HTERT RPE-1 (cell line): ENCODE data around the gene OSBPL6.
"Not testable (repeated sequence)": the region's sequence is repeated elsewhere in the genome, so short reads cannot be mapped to it uniquely, and the experiment has no call there.

Source experiments
- in situ Hi-C: fragments of 300-500 bp; cut with MboI; formaldehyde crosslinking; loops from 4 replicates; pipeline ENCODE4 v1.14.3; 2020; ENCODE audit warnings: low sequenced_read_pairs

OSBPL6 gene

DNA sequence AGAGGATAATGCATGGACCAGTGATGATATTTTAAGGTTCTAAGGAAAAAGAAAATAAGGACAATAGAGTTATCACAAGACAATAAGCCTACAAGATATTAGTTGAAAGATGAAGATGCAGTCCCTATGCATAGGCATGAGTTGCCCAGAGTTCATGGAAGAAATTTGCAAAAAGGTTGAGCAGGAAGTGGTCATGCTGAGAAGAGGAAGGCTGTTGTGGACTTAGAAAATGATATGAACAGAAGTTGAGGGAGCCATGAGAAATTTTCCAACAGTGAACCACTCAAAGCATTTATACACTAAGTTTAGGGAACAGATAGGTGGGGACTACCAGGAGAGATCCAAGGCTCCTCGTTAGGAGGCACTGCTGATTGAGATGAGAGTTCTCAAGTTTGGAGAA is 3.5 kb downstream of the OSBPL6 start:
- in situ Hi-C loops, result no loop called here

GRCh38 chr2:178198441-178198840 is 4.1 kb downstream of the OSBPL6 start:
- in situ Hi-C loops, result not testable (repeated sequence)

DNA sequence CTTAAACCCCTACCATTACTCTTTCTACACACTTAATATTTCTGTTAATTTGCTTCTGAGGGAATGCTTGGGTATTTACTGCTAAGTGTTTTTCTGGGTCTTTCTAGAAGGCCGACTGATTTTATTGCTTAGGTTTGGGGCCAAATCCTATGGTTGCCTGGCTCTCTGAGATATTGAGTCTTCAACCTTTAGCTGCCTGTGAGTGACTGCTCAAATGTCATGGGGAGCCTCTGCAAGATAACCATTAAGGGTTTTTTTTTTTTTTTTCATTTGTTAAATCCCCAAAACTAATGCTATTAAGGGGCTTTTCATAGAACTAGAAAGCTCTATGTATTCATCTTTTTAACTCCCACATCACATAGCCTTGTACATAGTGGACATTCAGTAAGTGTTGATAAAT is 5.0 kb downstream of the OSBPL6 start:
- in situ Hi-C loops, result no loop called here

- in situ Hi-C loops, result no loop called here
Measured at GRCh38 chr2:178200331-178200730, 6.0 kb downstream of the OSBPL6 start.

DNA sequence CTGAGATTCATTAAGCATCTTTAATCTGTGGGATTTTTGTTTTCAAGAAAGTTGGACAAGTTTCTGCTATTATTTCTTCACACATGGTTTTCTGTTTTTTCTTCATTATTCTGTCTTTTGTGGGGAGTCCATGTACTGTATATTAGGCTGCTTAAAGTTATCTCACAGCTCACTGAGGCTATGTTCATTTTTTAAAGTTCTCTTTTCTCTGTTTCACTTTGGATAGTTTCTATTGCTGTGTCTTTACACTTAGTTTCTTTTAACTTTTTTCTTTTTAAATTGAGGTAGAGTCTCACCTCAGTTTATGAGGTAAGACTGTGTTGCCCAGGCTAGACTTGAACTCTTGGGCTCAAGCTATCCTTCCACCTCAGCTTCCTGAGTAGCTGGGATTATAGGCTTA is 8.6 kb downstream of the OSBPL6 start:
- in situ Hi-C loops, result no loop called here

DNA sequence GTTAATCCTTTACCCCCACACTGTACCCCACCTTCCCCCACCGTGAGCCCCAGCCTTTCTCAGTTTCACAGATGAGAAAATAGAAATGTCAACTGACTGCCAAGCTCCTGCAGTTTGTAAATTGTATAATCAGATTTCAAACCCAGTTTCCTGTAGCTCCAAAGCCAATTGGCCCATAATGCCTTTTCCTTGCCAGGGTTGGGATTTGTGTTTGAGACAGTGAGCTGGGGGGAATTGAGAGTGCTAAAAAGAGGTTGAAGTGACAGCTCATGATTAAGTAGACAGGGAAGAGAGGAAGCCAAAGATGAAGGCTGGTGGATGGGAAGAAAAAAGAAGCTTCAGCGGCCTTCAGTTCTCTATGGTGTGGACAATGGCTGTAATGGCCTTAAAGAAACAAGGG is 10.7 kb downstream of the OSBPL6 start:
- in situ Hi-C loops, result no loop called here

DNA sequence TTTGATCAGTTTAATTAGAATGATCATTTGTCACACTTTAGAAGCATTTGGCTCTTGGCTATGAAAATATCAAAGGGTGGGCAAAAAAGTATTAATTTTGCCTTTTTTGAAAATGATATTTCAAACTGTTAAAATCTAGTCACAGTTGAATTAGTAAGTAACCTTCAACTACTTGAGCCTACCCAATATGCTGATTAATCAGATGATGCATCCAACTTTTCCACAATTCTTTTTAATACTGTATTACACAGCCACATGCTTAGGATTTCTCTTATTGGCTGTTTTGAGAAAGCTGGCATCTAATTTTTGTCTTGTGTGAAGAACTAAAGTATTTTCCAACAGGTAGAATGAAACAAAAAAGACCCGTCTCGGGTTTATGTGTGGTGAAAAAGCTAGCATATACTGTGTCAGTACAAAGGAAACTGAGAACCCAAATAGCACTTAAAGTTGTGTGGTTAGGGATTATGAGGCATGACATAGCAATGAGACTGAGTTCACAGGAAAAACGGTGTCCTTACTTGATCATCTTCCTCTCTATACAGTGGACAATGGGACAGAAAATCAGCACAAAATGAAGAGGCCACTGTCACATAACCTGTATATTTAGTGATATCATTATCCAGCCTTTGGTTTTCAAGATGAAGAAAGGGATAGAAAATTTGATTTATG is 11.7 kb downstream of the OSBPL6 start:
- in situ Hi-C loops, result no loop called here

DNA sequence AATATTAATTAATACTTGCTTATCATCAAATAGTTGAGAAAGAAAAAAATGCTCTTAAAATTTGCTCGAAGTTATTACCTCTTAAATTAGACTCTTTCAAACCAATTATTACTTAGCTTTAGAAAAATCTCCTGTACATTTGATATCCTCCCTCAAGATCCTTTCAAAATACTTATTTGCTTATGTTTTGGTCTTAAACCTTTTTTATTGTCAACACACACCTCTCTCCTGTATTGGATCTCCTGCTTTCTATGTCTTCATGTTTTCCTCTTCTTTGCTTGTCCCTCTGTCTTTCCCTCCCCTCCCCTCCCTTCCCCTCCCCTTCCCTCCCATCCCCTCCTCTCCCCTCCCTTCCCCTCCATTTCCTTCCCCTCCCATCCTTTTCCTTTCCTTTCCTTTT is 14.0 kb downstream of the OSBPL6 start:
- in situ Hi-C loops, result no loop called here

- in situ Hi-C loops, result no loop called here
Measured at GRCh38 chr2:178208817-178209216, 14.5 kb downstream of the OSBPL6 start.

- in situ Hi-C loops, result no loop called here
Measured at GRCh38 chr2:178211460-178211859, 17.1 kb downstream of the OSBPL6 start.

DNA sequence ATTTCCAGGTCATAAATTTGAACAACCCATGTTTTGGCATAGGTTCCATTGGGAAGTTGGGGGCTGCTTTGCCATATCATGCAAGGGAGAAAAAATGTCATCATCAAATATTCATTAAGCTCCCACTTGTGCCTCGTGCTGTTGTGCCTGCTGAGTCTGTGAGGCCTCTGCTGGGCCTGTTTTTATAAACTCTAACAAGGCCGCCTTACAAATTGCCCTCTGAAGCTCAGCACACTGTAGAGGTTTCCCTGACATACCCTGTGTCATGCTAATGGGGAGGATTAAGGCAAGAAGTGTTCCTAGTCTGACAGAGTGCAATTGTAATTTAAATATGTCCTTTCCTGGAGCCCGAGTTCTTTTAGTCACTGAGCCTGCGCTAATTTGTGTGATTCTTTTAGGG is 17.6 kb downstream of the OSBPL6 start:
- in situ Hi-C loops, result no loop called here

DNA sequence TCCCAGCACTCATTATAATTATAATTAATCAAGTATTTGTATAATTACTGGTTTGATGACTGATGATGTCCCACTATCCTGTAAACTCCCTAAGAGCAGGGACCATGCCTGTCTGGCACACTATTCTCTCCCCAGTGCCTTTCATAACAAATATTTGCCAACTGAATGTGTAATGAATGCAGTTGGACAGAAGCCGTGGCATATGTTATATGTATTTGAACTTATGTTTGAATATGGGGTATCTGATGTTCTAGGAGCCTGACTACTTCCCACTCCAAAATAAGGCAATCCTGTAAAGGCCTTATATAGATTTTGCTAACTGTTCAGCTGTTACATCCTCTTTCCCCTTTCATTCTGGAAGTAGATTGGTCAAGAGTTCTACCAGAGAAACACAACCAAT is 19.7 kb downstream of the OSBPL6 start:
- in situ Hi-C loops, result no loop called here

DNA sequence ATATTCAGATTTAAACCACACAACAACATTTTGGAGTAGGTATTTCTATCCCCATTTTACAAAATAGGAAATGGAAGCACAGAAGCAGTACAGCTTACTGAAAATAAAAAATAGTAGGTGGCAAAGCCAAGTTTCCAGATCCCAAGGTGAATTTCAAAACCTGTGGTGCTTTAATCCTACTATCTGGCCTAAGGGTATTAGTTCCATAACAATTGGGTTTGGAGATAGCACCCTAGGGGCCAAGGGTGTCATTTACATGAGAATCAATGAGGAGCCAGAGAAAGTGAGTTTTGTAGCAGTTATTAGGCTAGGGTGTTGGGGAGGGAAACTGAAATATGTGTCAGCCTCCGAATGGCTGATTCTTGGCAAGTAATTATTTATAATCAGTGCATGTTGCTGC is 24.9 kb downstream of the OSBPL6 start:
- in situ Hi-C loops, result no loop called here

DNA sequence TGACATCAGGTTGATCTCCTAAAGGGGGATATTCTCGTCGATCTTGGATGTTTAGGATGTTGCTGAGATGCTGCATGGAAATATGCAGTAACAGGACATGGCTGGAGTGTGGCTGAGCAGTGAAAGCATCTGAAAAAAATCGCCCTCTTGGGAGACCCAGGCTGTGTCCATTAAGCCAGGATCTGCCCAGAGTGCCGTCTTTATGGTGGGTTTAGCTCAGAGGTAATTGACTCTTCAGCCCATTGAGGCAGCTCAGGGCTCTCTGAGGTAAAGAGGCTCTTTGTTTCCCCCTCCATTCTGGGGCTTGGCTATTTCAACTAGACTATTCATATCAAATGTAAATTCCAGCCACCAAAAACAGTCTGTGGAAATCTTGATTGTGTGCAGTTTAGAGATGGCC is 26.5 kb downstream of the OSBPL6 start:
- in situ Hi-C loops, result no loop called here

DNA sequence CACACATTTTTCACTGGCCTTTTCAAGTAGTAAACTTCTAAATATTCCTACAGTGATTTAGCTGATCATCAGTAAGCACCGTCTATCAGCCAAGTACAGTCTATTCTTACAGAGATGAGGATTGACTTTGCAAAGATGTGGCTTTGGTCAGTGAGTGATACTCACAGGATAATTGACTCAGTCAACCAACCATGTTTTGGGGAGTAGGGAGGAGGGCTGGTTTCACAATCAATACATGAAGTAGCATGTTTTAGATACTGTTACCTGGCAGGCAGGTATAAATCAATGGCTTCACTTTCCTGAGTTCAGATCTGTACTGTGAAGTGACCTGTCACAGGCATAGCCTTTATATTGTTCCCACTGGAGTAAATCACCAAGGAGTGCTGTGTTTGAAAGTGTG is 27.2 kb downstream of the OSBPL6 start:
- in situ Hi-C loops, result no loop called here

GRCh38 chr2:178223806-178224205 is 29.5 kb downstream of the OSBPL6 start:
- in situ Hi-C loops, result no loop called here

GRCh38 chr2:178225006-178225805 is 30.9 kb downstream of the OSBPL6 start:
- in situ Hi-C loops, result no loop called here

DNA sequence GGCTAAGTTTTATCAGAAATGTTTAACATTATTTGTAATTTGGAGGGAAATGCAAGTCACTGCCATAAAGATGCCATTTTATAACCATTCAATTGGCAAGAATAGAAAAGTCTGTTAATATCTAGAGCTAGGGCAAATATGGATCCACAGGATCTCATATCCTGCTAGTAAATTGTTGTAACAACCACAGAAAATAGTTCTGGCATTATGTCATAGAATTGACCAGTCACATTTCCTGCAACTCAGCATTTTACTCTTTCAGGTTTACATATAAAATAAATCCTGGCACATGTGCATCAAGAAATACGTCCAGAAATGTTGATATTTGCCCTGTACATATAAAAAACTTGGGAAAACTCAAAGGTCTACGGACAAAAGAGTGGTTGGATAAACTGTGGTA is 32.9 kb downstream of the OSBPL6 start:
- in situ Hi-C loops, result no loop called here

- in situ Hi-C loops, result no loop called here
Measured at GRCh38 chr2:178229927-178230326, 35.6 kb downstream of the OSBPL6 start.

DNA sequence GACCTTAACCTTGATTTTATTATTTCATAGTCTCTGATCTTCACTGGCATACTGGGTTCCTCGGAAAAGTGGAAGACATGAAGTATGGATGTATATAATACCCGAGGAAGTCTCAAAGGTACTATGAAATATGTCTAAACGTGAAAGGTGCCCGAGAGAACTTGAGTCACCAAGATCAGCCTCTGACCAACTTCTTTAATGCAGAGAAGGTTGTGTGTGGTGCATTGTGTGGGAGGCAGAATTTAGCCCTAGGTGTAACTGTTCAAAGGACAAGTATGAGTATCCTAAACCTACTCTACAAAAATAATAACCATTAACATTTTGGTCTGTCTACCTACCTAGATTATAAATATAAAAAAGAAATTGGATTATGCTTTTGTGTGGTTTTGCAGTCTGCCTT is 36.1 kb downstream of the OSBPL6 start:
- in situ Hi-C loops, result no loop called here

DNA sequence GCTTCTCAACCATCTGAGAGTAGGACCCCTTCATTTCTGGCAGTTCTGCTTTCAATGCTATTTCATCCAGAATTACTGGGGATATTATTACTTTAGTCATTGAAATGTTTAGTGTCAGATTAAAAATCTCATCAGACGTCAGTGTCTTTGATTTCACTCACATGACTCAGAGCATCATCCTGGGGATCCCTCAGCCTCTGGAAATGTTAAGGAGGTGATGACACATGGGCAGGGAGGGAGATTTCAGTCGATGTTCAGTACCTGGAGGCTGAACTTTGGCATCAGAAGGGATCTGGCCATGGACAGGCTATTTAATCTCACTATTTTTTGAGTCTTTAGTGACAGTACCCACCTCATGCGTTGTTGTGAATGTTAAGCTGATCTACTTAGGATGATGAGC is 39.1 kb downstream of the OSBPL6 start:
- in situ Hi-C loops, result no loop called here

DNA sequence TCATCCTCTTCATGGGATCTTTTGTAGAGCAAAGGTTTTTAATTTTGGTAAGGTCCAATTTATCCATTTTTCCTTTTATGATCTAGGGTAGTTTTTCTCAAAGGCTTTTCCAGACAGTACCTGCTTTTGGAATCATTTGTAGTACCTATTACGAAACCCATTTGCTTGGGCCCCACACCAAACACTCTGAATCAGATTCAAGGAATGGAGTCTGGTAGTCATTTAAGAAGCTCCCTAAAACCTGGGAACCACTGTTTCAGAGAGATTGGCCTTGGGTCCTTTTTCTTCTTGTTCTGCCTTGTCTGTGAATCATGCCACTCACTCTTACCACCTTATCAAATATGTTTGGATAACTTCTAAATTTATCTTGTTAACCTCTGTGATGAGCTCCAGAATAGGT is 40.3 kb downstream of the OSBPL6 start:
- in situ Hi-C loops, result no loop called here
